HG02759 (cell line): ENCODE data around the gene TFIP11.
"Not testable (repeated sequence)": the region's sequence is repeated elsewhere in the genome, so short reads cannot be mapped to it uniquely, and the experiment has no call there.

Source experiments
- ATAC-seq: cut with Tn5 transposase; IDR thresholded peaks from one replicate; pipeline ENCODE4 v1.9.1; 2021; ENCODE audit warnings: mild to moderate bottlenecking, moderate library complexity; ENCODE audit not compliant: unreplicated experiment

Gene TFIP11

GRCh38 chr22:26541167-26541819, 29.0 kb upstream of the TFIP11 start:
- ATAC-seq = no peak

DNA sequence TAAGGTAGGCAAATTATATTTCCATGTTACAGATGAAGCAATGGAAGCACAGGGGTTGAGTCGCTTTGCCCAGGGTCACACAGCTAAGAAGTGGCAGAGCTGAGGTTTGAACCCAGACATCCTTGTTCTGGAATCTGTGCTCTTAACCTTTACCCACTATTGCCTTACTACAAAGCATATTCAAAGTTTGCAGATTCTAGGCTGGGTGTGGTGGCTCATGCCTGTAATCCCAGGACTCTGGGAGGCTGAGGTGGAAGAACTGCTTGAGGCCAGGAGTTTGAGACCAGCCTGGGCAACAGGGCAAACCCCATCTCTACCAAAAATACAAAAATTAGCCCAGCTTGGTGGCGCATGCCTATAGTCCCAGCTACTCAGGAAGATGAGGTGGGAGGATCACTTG, 27.8 kb upstream of the TFIP11 start:
- no peak for ATAC-seq

- no peak for ATAC-seq
Observed at GRCh38 chr22:26536762-26537134, 24.5 kb upstream of the TFIP11 start.

DNA sequence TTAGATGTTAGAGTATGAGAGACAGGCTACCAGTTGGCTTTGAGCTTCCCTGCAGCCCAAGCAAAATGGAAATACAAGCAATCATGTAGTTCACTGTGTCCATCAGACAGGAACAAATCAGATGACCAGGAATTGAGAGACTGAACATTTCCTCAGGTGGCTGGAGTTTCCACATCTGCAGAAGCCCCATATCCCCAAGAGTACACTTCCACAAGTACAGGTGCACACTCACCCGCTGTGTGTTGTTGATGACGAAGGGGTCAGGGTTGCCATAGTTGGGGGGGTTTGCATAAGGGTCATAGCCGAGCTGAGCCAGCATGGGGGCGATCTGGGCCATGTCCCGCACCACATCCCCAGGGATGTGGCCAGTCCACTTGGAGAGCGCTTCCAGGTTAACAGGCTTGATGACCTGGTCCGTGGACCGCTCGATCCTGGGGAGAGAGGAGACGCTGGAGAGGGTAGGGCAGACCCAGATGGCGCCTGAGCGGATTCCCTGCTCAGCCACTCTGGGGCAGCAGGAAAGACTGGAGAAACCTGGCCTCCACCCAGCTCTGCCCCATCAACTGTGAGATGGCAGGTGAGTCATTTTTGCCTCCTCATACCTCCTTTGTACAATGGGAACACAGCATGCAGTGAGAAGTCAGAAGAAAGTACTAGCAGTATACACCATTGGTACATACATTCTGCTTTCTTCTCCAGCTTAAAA, 23.9 kb upstream of the TFIP11 start:
- no peak for ATAC-seq

GRCh38 chr22:26535603-26535908, 23.3 kb upstream of the TFIP11 start:
- no peak for ATAC-seq

DNA sequence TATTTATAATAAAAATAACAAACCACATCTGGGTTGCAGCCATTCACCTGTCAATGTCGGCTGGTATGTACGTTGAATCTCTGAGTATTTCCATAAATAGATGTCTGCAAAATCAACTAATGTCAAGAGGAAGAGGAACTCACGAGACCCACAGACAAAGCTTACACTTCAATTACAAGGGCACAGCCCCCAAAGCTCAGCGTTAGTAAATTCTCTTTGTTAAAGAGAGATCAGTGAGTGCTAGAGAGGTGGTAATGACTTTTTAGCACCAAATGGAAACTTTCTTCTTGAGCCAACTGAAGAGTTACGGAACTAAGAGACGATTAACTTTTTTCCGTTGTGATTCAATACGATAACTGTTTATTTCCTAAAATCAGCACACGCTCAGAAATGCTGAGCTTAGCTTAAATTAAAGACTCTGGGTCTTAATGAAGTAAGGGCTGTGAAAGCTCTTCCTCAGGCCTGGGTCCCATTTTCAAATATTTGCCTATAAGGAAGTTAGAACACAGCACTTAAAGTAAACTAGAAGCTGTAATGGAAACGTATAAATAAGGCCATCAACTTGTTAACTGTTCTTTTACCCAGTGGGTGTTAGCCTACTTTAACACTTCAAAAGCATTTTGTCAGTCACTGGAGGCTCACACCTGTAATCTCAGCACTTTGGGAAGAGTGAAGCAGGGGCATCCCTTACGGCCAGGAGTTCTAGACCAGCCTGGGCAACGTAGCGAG, 22.8 kb upstream of the TFIP11 start:
- ATAC-seq = no peak

- no peak for ATAC-seq
Observed at GRCh38 chr22:26534171-26534855, 22.0 kb upstream of the TFIP11 start.

- ATAC-seq = no peak
Observed at GRCh38 chr22:26529345-26529744, 17.1 kb upstream of the TFIP11 start.

DNA sequence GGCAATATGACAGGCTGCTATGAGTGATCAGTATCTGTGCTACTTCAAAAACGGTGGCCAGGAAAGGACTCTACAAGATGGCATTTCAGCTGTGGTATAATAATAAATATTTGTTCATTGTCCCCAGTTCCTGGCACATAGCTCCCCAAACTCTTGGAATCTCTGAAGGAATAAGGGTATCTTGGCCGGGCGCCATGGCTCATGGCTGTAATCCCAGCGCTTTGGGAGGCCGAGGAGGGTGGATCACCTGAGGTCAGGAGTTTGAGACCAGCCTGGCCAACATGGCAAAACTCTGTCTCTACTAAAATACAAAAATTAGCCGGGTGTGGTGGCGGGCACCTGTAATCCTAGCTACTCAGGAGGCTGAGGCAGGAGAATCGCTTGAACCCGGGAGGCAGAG, 16.2 kb upstream of the TFIP11 start:
- ATAC-seq = not testable (repeated sequence)

GRCh38 chr22:26527574-26528465, 15.5 kb upstream of the TFIP11 start:
- no peak for ATAC-seq

- no peak for ATAC-seq
Observed at GRCh38 chr22:26527167-26527566, 14.9 kb upstream of the TFIP11 start.

DNA sequence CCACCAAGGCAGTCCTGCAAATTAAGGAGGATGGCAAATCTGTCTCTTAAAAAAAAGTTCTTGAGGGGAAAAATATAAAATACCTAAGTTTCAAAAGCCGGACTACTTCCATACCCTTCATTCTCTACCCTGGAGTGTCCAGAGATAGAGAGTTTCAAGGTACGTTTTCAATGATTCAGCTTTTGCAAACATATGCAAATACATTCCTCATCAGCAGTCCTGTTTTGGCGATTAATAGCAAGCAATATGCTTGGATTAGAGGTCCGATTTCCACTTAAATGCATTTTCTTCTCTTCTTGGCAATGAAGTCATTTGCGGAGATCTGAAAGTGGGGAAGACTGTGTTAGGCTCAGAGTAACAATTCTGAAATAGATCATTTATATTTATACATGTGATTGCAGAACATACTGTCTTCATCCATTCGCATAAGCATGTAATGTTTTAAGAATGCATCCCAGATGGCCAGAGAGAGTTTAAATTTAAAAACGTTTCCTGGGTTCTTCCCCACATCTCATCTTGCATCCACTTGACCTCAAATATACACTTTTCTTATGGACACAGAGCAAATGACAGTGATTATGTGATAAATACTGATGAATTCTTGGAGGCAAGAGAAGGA, 13.8 kb upstream of the TFIP11 start:
- ATAC-seq = no peak

DNA sequence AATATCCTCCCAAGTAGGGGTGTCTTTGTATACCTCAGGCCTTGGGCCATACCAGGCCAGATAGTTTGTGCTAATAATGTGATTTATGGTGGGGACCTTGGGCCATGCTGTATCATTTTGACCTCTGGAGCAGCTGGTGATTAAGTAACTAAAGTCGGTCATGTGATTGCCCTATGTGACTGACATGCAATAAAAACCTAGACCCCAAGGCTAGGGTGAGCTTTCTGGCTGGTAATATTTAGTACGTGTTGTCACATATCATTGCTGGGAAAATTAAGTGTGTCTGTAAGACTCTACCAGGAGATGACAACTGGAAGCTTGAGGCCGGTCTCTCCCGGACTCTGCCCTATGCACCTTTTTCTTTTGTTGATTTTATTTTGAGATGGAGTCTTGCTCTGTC, 12.6 kb upstream of the TFIP11 start:
- ATAC-seq = no peak

DNA sequence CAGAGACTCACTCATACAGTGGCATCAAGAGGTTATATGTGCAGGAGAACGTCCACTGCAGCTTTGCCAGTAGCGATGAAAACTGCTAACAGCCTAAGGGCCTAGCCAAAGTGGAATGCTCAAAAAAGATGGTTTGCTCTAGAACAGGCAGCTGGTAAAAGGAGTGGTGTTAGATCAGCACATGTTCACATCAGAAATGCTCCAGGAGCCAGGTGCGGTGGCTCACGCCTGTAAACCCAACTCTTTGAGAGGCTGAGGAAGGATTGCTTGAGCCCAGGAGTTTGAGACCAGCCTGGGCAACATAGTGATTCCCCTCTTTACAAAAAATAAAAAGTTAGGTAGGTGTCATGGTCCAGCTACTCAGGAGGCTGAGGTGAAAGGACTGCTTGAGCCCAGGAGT, 10.3 kb upstream of the TFIP11 start:
- no peak for ATAC-seq

DNA sequence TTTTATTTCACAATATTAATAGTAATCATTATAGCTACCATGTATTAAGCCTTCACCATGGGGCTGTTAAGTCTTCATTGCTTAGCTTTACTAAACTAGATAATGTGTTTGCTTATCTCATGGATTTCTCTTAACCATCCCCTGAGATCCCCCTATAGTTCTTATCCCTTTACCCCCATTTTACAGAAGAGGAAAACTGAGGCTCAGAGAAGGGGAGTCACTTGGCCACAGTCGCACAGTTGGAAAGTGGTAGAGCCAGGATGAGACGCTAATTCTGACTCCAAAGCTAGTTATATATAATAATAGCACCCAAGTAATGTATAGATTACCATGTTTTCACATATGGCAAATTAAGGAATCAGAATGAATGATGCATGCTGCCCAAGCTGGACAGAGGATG, 9.7 kb upstream of the TFIP11 start:
- ATAC-seq = no peak

DNA sequence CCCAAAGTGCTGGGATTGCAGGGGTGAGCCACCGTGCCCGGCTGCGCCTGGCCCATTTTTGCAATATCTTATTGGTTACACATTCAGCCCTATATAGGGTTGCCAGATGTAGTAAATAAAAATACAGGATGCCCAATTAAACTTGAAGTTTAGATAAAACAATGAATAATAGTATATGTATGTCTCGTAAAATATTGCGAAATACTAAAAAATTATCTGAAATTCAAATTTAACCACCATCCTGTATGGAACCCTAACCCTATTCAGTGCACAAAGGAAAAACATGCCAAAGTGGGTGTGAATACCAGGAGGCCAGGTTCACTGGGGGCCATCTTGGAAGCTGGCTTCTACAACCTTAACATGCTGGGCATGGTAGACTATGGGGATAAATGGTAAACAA, 5.2 kb upstream of the TFIP11 start:
- no peak for ATAC-seq

- no peak for ATAC-seq
Observed at GRCh38 chr22:26516503-26516902, 4.2 kb upstream of the TFIP11 start.

DNA sequence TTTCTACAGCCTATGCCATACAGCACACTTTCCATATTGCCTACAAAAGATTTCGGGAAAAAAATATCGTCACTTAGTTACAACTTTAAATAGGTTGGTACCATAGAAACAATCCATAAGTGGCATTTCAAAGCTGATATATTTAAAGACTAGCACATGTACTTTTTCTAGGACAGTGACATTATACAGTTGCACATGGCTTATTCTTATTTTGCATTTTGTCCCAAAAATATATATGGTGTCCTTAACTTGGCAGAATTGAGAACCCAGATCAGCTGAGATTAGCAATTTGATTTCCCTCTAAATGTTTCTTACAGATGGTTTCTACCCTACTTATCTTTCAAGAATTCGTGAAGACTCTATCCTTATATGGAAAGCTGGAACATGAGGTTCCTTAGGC, 3.7 kb upstream of the TFIP11 start:
- no peak for ATAC-seq

DNA sequence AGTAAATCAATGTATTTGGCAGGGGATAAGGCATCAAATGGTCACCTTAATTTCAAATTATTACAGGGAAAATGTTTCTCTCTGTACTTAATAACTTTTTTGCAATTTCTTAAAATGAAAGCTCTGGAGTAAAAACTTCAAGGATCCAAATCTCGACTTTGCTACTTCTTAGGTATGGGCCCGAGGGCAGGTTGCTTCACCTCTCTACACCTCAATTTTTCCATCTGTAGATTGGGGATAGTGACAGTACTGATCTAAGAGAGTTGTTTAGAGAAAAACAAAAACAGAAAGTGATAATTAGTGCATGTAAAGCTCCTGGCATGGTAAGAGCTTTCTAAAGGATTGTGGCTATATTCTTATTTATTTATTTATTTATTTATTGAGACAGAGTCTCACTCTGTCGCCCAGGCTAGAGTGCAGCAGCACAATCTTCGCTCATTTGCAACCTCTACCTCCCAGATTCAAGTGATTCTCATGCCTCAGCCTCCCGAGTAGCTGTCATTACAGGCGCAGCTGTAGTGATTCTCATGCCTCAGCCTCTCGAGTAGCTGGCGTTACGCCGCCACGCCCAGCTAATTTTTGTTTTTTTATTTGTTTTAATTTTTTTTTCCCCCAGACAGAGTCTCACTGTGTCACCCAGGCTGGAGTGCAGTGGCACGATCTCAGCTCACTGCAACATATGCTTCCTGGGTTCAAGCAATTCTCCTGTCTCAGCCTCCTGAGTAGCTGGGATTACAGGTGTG, 2.3 kb upstream of the TFIP11 start:
- ATAC-seq = no peak

GRCh38 chr22:26513838-26514237, 1.6 kb upstream of the TFIP11 start:
- ATAC-seq = no peak
